ENCODE measurements around the gene SELENOW. TPM values are rescaled to one million over a fixed set of nuclear protein-coding genes. Genes with fewer than 3 reads are reported as not detected.
A peak's percentile ranks its signal among the peaks of the same experiment; 100 is the strongest.
"Not testable (repeated sequence)": the region's sequence is repeated elsewhere in the genome, so short reads cannot be mapped to it uniquely, and the experiment has no call there.

Gene SELENOW
- total RNA-seq, 1 experiment from 2014 or later = 466 TPM

GRCh38 chr19:47805313-47805712 is 26.8 kb downstream of the SELENOW start:
- Mint-ChIP-seq H3K9me3 (ENCODE audit: low read depth, unreplicated experiment) (no peaks in the 10 kb centered on the region), H3K4me1 (ENCODE audit: low read depth, unreplicated experiment) (no peaks in the 10 kb centered on the region), H3K4me3 (ENCODE audit: low read depth, unreplicated experiment) (no peak overlapping the region), H3K27ac (ENCODE audit: unreplicated experiment) (no peak overlapping the region), H3K27me3 (ENCODE audit: unreplicated experiment) (peaks cover 12% of the 10 kb centered on the region), H3K36me3 (ENCODE audit: insufficient read depth, unreplicated experiment) (peaks cover 6% of the 10 kb centered on the region)
- DNase-seq = no peak
- intact Hi-C loops (cut with micrococcal nuclease; ENCODE audit: unreplicated experiment) = no loop called here
- CTCF ChIA-PET = no interaction called here
- BruUV-seq (replicated peaks) = no TSS peak
- TF ChIP-seq, protein P1, sequence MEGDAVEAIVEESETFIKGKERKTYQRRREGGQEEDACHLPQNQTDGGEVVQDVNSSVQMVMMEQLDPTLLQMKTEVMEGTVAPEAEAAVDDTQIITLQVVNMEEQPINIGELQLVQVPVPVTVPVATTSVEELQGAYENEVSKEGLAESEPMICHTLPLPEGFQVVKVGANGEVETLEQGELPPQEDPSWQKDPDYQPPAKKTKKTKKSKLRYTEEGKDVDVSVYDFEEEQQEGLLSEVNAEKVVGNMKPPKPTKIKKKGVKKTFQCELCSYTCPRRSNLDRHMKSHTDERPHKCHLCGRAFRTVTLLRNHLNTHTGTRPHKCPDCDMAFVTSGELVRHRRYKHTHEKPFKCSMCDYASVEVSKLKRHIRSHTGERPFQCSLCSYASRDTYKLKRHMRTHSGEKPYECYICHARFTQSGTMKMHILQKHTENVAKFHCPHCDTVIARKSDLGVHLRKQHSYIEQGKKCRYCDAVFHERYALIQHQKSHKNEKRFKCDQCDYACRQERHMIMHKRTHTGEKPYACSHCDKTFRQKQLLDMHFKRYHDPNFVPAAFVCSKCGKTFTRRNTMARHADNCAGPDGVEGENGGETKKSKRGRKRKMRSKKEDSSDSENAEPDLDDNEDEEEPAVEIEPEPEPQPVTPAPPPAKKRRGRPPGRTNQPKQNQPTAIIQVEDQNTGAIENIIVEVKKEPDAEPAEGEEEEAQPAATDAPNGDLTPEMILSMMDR (IDR thresholded peaks at IDR 0.05; ENCODE audit: unreplicated experiment) = no peak

DNA sequence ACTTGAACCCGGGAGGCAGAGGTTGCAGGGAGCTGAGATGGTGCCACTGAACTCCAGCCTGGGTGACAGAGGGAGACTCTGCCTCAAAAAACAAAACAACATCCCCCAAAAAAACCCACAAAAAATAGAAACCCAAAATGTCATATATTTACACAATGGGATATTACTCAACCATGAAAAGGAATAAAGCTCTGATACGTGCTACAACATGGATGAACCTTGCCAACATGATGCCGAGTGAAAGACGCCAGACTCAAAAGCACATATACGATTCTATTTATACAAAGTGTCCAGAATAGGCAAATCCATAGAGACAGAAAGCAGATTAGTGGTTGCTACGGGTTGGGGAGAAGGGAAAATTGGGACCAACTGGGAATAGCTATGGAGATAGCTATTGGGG is 27.9 kb downstream of the SELENOW start:
- Mint-ChIP-seq H3K4me1 (ENCODE audit: low read depth, unreplicated experiment) (no peaks in the 10 kb centered on the region), H3K9me3 (ENCODE audit: low read depth, unreplicated experiment) (no peaks in the 10 kb centered on the region), H3K36me3 (ENCODE audit: insufficient read depth, unreplicated experiment) (peaks cover 6% of the 10 kb centered on the region), H3K4me3 (ENCODE audit: low read depth, unreplicated experiment) (no peak overlapping the region), H3K27ac (ENCODE audit: unreplicated experiment) (no peak overlapping the region), H3K27me3 (ENCODE audit: unreplicated experiment) (peaks cover 12% of the 10 kb centered on the region)
- no TSS peak for BruUV-seq (replicated peaks)
- no peak for DNase-seq
- TF ChIP-seq, protein P1 (IDR thresholded peaks at IDR 0.05; ENCODE audit: unreplicated experiment) = no peak
- CTCF ChIA-PET = no interaction called here
- intact Hi-C loops (cut with micrococcal nuclease; ENCODE audit: unreplicated experiment) = no loop called here

GRCh38 chr19:47813304-47813994 is 34.9 kb downstream of the SELENOW start:
- no TSS peak for BruUV-seq (replicated peaks)
- CTCF ChIA-PET = interaction anchor here (0.6 to 1.2 kb wide), 2 partner anchors 55 to 426 kb away, joined by 3 to 7 read pairs; no protein-coding TSS in a partner anchor
- TF ChIP-seq, protein P1 (IDR thresholded peaks at IDR 0.05; ENCODE audit: unreplicated experiment) = peak; percentile 81
- H3K9me3 Mint-ChIP-seq (ENCODE audit: low read depth, unreplicated experiment) = no peaks in the 10 kb centered on the region
- intact Hi-C loops (cut with micrococcal nuclease; ENCODE audit: unreplicated experiment) = loop anchor here (5.0 kb wide), 1 partner anchor 49 kb away; no protein-coding TSS in a partner anchor
- no peaks in the 10 kb centered on the region for H3K36me3 Mint-ChIP-seq (ENCODE audit: insufficient read depth, unreplicated experiment)
- H3K27me3 Mint-ChIP-seq (ENCODE audit: unreplicated experiment) = peaks cover 9% of the 10 kb centered on the region
- peak; percentile 92 for DNase-seq
- no peaks in the 10 kb centered on the region for H3K4me1 Mint-ChIP-seq (ENCODE audit: low read depth, unreplicated experiment)
- no peak overlapping the region for H3K4me3 Mint-ChIP-seq (ENCODE audit: low read depth, unreplicated experiment)
- H3K27ac Mint-ChIP-seq (ENCODE audit: unreplicated experiment) = no peak overlapping the region

GRCh38 chr19:47813995-47814328 is 35.5 kb downstream of the SELENOW start:
- TF ChIP-seq, protein P1 (IDR thresholded peaks at IDR 0.05; ENCODE audit: unreplicated experiment) = peak; percentile 40
- Mint-ChIP-seq H3K27me3 (ENCODE audit: unreplicated experiment) (peaks cover 14% of the 10 kb centered on the region), H3K4me1 (ENCODE audit: low read depth, unreplicated experiment) (no peaks in the 10 kb centered on the region), H3K9me3 (ENCODE audit: low read depth, unreplicated experiment) (no peaks in the 10 kb centered on the region), H3K4me3 (ENCODE audit: low read depth, unreplicated experiment) (no peak overlapping the region), H3K27ac (ENCODE audit: unreplicated experiment) (no peak overlapping the region), H3K36me3 (ENCODE audit: insufficient read depth, unreplicated experiment) (no peaks in the 10 kb centered on the region)
- no peak for DNase-seq
- intact Hi-C loops (cut with micrococcal nuclease; ENCODE audit: unreplicated experiment) = loop anchor here (5.0 kb wide), 1 partner anchor 48 kb away; no protein-coding TSS in a partner anchor
- BruUV-seq (replicated peaks) = no TSS peak
- CTCF ChIA-PET = interaction anchor here (0.6 to 1.2 kb wide), 2 partner anchors 55 to 426 kb away, joined by 3 to 7 read pairs; no protein-coding TSS in a partner anchor

- H3K4me1 Mint-ChIP-seq (ENCODE audit: low read depth, unreplicated experiment); intact Hi-C loops (cut with micrococcal nuclease; ENCODE audit: unreplicated experiment); H3K27ac Mint-ChIP-seq (ENCODE audit: unreplicated experiment); BruUV-seq (replicated peaks); H3K36me3 Mint-ChIP-seq (ENCODE audit: insufficient read depth, unreplicated experiment); DNase-seq; H3K9me3 Mint-ChIP-seq (ENCODE audit: low read depth, unreplicated experiment); H3K4me3 Mint-ChIP-seq (ENCODE audit: low read depth, unreplicated experiment): not testable (repeated sequence)
- CTCF ChIA-PET = interaction anchor here (0.5 to 0.6 kb wide), 2 partner anchors 40 to 84 kb away, joined by 5 read pairs; no protein-coding TSS in a partner anchor
- peaks cover 37% of the 10 kb centered on the region for H3K27me3 Mint-ChIP-seq (ENCODE audit: unreplicated experiment)
Observed at GRCh38 chr19:47816270-47816669, 37.8 kb downstream of the SELENOW start.

GRCh38 chr19:47818221-47818620 is 39.7 kb downstream of the SELENOW start:
- H3K4me1 Mint-ChIP-seq (ENCODE audit: low read depth, unreplicated experiment); DNase-seq; H3K27ac Mint-ChIP-seq (ENCODE audit: unreplicated experiment); H3K4me3 Mint-ChIP-seq (ENCODE audit: low read depth, unreplicated experiment); H3K36me3 Mint-ChIP-seq (ENCODE audit: insufficient read depth, unreplicated experiment); H3K9me3 Mint-ChIP-seq (ENCODE audit: low read depth, unreplicated experiment); CTCF ChIA-PET; intact Hi-C loops (cut with micrococcal nuclease; ENCODE audit: unreplicated experiment); BruUV-seq (replicated peaks): not testable (repeated sequence)
- H3K27me3 Mint-ChIP-seq (ENCODE audit: unreplicated experiment) = peaks cover 57% of the 10 kb centered on the region

Data from Calu3 (cell line).